HG03575 (cell line): ENCODE results near the gene RTP2.

Source experiments
- ATAC-seq: cut with Tn5 transposase; IDR thresholded peaks from one replicate; pipeline ENCODE4 v1.9.1; 2021; ENCODE audit not compliant: unreplicated experiment, insufficient number of reproducible peaks, low FRiP score; ENCODE audit errors: extremely low read depth

The RTP2 gene

DNA sequence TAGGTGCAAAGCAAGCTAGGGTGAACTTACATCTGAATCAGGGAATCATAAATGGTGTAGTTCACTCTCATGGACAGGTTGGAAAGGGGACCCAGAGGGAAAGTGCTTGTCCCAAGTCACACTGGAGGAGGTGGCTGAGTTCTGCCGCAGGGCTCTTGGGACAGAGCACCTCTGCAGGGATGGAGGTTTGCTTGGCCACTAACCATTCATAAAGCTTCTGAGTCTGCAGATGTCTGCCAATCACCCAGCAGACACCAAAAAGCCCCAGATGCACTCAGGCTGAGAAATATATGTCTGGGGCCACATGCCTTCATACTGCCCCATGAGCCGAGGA lies 17.9 kb upstream of the RTP2 start:
- ATAC-seq = no peak

DNA sequence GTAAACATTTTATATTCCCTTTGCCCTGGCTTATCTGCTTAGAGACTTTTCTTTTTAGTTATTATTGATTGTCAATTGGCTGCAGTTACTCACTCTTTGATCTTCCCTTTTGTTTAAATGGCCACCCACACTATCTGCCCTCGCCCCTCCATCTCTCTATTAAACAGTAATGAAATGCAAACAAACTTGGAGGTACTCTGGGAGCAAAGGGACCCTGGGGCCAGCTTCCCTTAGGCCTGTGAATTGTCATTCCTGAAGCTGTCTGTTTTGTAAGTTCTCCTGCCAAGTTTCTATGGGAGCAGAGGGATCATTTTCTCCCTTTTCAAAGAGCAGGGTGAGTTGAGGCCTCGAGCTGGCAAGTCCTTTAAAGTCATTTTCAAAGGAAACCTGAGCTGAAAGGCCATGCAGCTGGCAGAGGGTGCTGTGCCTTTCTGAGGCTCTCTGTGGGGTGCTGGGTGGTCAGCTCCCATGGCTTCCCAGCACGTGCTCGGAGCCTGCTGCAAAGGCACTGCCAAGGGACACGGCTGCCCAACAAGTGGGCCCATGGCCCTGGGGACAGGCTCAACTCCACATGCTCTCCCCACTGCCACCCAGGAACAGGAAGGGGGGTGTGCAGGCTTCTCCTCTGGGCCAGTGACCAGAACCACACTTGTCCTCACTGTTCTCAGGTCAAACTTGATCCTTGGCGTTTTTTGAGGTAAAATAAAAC lies 17.4 kb upstream of the RTP2 start:
- ATAC-seq = no peak

DNA sequence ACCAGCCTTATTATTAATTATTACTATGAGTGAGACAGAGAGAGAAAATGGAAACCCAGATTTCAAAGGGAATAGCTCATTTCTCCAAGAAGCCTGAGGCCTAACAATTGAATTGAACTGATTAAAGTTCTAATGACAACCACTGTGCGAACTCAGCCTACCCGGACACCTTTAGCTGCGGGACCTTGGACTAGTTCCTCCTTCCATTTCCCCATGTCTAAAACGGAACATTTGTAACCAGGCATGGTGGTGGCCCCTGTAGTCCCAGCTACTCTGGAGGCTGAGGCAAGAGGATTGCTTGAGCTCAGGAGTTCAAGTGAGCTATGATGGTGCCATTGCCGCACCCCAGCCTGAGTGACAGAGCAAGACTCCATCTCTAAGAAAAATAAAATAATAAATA lies 16.4 kb upstream of the RTP2 start:
- ATAC-seq = no peak

DNA sequence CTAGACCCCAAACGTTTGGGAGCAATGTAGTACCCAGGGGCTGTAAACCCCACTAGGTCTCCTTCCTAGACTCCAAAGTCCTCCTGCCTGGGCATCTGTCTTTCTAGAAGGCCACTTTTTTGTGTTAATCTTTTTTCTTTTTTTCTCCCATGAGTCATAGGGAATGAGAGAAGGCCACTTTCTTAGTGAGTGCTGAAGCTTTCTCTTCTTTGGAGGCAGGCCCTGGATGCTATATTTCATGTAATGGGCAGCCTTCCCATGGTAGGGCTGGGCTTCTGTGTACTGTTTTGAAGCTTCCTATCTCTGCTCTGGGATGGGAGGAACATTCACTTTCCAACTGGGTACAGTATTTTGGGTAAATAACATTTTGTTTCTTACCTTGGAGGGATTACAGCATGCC lies 15.2 kb upstream of the RTP2 start:
- no peak for ATAC-seq

DNA sequence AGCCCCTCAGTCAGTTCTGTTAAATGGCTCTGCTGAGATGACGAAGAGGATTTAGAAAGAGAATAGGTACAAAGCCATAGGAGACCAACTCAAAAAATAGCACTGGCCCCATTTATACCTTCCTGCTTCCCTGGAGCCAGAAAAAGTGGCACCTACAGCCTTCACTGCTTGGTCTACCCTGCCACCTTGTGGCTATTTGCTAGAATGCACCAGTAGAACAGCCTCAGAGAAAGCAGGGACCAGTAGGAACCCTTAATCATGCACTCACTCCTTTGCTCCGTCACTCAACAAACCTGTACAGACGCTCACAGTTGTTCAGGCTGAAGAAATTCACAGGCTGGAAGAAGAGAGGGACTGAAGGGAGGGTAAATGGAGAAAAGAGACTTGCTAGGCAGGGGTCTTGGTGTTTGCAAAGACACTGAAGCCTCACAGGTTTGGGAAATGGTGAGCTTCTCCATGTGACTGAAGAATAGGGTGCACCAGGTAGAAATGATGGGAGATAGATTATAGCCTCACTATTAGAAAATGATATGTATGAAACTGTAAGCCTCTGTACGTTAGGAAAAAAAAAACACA lies 12.1 kb upstream of the RTP2 start:
- no peak for ATAC-seq

DNA sequence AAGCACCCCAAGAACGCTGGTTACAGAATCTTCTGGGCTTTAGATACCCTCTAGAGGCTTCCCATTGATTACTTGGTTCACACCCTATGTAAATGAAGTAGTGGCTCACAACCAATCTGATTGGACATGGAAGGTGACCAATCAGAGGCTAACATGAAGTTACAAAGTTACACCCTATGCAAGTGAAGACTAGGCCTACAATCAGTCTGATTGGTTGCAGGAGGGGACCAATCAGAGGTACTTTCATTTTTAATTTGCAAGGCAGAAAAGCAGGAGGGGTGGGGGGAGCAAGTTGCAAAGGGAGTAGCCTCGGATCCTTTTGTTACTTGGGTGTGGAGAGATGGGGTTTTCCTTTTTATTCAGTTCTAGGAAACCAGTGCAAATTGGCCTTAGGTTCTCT lies 11.1 kb upstream of the RTP2 start:
- ATAC-seq = no peak

DNA sequence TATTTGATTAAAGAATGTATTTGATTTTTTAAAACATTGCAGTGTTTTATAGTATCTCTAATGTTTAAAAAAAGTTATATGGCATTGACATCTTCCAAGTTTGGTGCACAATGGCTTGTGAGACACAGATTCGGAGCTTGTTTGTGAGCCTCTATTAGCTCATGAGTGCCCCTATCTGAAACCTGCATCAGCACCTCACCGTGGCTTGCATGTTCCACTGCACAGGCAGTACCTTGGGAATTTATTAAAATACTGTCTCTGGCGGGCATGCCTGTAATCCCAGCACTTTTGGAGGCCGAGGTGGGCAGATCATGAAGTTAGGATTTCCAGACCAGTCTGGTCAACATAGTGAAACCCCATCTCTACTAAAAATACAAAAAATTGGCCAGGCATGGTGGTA lies 6.8 kb upstream of the RTP2 start:
- no peak for ATAC-seq

DNA sequence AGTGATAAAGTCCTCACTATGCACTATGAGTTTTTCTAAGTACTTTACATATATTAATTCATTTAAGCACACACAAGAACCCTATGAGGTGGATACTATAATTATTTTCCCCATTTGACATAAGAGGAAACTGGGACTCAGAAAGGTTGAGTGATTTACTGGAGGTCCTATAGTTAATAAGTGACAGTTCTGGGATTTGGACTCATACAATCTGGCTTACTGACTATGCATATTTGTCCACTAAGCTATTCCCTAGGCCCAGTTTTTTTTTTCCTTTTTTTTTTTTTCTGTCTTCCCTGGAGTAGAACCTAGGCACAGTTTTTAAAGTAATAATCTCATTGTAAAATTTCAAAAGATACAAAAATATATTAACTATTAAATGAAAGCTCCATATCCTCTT lies 6.3 kb upstream of the RTP2 start:
- ATAC-seq = no peak

DNA sequence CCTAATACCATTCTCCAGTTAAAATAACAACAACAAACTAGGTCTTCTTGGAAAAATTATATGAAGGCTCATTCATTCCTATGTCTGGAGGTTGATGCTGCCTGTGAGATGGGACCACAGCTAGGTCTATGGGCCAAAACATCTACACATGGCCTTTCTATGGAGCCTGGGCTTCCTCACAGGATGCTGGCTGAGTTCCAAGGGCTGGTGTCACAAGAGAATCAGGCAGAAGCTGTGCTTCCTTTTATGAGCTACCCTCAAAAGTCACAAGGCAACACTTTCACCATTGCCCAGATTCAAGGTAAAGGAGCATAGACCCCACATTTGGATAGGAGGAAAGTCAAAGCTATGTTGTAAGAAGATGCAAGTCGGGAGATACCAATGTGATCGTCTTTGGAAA lies 4.6 kb upstream of the RTP2 start:
- no peak for ATAC-seq

DNA sequence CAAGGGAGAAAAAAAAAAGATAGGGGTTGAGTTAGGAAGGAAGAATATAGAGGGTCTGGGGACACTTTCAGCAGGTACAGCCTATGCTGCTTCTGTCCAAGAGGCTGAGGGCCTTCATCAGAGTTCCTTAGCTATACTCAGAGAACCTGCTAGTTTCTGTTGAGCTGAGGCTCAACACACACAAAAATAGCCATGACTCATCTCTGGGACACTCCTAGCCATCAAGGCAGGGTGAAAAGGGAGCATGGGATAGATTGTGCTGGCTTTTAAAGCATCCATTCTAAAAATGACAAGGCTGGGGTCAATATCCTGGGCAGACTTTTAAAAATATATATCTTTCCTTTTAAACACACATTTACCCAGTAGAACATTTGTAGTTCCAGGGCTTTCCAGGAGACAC lies 2.8 kb upstream of the RTP2 start:
- no peak for ATAC-seq

DNA sequence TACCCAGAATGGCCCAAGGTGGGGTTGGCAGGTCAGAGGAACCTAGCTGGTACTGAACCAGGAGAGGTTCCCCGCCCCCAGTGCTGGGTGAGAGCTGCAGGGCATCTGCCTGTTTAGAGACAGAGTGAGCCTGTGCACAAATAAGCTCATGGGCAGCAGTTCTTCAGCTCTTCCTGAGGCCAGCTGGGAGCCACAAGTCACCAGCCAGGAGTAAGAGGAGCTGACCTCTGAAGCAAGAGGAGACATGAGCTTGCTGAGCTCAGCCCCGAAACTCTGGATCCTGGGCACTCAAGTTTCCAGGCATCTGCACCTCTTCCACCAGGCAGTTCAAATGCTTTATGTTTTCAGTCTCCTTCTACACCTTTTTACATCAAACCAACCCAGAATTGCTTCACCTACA lies 2.1 kb downstream of the RTP2 start:
- ATAC-seq = no peak

DNA sequence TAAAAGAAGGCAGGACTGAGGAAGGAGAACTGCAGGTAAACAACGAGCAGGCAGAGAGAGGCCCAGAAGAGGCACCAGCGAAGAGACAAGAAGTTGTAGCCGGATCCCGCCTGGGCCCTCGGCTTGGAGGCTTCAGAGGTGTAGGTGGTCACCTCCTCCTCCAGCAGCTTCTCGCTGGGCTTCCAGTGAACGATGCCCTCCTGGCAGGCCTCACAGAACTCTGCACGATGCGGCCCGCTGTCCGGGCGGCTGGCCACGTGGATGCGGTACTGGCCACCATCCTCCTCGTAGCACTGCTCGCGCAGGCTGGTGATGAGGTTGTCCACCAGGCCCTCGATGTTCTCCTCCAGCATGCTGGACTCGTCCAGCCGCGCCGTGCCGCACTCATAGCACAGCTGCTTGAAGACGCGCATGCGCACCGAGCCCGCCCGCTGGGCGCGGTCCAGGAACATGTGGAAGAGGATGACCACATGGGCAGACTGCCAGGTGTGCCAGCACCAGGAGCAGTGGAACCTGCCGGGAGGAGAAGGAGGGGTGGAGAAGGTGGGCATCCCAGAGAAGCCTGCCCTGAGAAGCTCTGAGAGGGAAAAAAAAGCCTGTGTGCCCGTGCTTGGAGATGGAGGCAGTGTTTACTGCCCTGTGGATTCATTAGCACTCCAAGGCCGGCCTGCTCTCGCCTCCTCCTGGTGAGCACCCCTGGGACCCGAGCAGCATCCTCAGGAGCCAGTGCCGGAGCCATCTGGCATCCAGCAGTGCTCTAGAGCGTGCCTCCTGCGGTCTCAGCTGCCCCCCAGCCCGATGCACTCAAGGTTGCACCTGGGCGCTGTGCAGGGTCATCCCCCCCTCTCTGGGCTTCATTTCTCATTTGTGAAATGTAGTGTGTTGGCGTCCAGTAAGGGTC lies 3.6 kb downstream of the RTP2 start:
- ATAC-seq = no peak

DNA sequence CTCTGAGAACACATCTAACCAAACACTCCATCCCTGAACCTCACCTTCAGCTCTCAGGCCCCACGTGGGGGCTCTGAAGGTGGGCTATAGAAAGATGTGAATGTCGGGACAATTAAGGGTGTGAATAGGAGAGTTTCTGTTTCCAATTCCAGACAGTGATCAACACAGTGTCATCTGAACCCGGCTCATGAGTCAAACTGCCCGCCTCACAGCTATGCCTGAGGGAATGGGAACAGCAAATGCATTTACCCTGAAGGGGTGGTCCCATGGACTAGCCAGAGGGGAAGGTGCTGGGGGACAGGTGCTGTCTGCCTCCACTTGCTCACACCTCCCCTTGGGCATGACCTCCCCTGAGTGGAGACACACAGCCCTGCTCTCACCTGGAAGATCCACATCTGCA lies 6.3 kb downstream of the RTP2 start:
- ATAC-seq = no peak

DNA sequence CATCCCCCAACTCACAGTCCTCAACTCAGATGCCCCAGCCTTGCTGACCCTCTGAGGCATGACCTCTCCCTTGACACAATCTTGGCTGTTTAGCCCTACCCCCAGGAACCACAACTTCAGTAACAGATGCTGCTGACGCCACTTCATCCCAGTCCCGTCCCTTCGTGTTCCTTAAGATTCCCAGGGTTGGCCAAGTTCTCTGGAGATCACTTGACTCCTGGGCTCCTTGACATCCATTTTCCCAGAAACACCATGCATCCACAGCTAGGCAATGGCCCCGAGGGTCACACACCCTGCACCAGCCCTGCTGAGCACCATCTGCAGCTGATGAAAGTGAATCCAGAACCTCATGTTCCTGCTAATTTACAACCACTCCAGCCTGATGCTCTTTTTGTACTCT lies 6.9 kb downstream of the RTP2 start:
- ATAC-seq = no peak

DNA sequence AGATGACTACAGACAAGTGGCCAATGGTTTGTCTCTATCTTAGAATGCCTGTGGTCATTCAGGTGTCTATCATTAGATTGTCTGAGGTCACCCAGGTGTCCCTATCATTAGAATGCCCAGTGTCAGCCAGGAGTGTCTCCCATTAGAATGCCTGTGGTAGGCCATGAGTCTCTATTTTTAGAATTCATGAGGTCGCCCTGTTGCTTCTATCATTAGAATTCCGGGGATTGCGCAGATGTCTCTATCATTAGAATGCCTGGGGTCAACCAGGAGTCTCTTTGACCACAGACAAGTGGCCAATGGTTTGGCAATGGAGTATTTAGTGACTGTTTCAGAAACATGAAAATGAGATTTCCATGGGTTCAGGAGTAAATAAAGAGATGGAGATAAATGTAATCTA lies 7.6 kb downstream of the RTP2 start:
- ATAC-seq = no peak

DNA sequence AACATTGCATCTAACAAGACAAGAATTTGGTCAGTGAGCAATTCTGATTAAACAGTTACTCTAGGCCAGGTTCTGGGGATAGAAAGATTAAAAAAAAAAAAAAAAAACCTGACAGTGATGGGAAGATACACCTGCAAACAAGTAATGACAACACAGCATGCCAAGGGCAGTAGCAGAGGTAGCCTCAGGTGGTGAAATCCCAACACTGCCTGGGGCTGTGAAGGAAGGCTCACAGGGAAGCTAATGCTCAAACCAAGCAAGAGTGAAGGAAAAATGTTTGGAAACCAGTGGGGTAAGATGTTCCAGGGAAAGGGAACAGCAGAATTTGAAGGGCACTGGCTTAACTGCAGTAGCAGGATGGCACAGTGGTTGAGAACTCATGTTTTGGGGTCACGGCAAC lies 8.9 kb downstream of the RTP2 start:
- no peak for ATAC-seq

DNA sequence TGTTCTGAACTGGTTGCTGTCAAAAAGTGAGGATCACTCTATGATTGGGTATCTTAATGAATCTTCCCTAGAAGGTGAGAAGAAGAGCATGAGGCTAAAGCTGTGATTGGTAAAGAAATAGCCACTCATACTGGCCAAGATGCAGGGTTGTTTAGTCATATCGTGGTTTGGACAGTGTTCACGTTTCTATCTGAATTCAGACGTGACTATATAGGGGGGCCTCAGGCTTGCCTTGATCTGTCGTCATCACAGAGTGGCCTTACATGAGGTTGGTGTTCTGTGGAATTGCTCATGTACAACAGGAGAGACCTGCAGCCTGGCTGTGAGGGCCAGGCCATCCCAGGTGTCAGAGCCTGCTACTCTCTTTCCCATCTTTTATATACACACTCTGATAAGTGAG lies 12.4 kb downstream of the RTP2 start:
- no peak for ATAC-seq

DNA sequence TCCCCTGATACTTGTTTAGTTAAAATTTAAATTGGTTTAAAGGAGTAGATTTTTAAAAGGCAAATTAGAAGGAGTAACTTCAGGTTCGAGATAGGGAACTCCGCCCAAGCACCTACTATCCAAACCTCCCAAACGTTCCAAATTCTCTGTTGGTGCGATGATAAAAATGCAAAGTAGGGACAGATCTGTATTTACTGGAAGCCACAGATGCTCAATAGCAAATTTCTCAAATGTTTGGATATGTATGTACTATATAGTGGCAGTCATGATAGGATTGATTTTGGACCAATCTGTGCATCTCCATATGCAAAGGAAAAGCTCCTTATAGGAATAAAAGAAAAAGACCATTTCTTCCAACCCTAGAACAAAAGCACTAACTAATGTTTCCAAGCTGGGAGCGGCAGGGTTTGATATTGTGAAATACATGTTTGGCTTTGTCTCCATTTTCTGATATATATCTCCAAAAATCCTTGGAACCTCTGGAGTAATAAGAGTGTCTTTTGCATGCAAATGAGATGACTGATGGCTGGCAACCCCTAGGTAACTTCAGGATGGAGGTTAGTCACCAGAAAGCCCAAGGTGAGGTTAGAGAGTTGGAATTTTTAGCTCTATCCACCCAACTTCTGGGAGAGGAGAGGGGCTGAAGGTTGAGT lies 15.6 kb downstream of the RTP2 start:
- no peak for ATAC-seq

DNA sequence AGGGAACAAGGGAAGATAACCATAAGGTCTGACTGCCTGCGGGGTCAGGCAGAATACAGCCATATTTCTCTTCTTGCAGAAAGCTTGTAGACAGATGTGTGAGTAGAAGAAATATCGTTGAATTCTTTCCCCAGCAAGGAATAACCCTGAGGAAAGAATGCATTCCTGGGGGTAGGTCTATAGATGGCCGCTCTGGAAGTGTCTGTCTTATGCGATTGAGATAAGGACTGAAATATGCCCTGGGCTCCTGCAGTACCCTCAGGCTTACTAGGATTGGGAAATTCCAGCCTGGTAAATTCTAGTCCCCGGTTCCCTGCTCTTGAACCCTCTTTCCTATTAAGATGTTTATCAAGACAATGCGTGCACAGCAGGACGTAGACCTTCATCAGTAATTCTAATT lies 16.4 kb downstream of the RTP2 start:
- no peak for ATAC-seq

DNA sequence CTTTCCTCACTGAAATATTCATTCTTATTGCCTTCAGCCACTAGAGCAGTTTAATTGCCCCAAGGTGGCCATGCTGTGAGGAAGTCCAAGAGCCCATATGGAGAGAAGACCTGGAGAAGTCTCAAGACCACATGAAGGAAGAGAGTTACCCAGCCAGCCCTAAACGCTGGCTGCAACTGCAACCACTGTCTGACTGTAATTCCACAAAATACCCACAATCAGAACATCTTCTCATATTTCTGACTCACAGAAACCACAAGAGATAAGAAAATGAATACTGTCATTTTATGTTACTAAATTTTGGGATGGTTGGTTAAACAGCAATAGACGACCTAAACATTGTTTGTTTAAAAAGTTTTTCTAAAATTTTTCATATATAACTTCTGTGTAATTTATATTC lies 17.5 kb downstream of the RTP2 start:
- ATAC-seq = no peak
